Prostate gland (tissue), 2 donors: ENCODE measurements around the gene CXCL1. TPM values are rescaled to one million over a fixed set of nuclear protein-coding genes. Genes with fewer than 3 reads are reported as not detected.
A peak's percentile ranks its signal among the peaks of the same experiment; 100 is the strongest.
"Not testable (repeated sequence)": the region's sequence is repeated elsewhere in the genome, so short reads cannot be mapped to it uniquely, and the experiment has no call there.

Experiments
- DNase-seq: peaks from one replicate; pipeline ENCODE4 v3.0.0-alpha.2; 2019; ENCODE audit warnings: low spot score
- H3K27ac ChIP-seq, 2 donors: fragments of 200-600 bp; sonication (generic); 2 replicates each; pipeline ENCODE4 v1.5.1; 2017 to 2019
- H3K27me3 ChIP-seq: fragments of 200-600 bp; sonication (generic); replicated peaks from 2 replicates; pipeline ENCODE4 v1.5.1; 2019; ENCODE audit not compliant: insufficient read depth
- H3K36me3 ChIP-seq, 2 donors: fragments of 200-600 bp; sonication (generic); 1 replicate in 1 of 2; 2 replicates in 1 of 2; pipeline versions ENCODE4 v1.5.1 to v1.8.1; 2017 to 2019
- H3K4me1 ChIP-seq: fragments of 200-600 bp; sonication (generic); replicated peaks from 2 replicates; pipeline ENCODE4 v1.5.1; 2019
- H3K4me3 ChIP-seq, 2 donors: fragments of 200-600 bp; sonication (generic); 2 replicates each; pipeline ENCODE4 v1.5.1; 2017 to 2019
- H3K9me3 ChIP-seq: fragments of 200-600 bp; sonication (generic); 2 replicates; pipeline ENCODE4 v1.5.1; 2017
- POLR2A ChIP-seq: fragments of 450-650 bp; IDR thresholded peaks from one replicate; pipeline ENCODE4 v1.6.1; 2016; ENCODE audit warnings: antibody characterized with exemption, mild to moderate bottlenecking
- POLR2AphosphoS5 ChIP-seq: sonication (generic); formaldehyde crosslinking; IDR thresholded peaks from one replicate; pipeline ENCODE4 v1.6.1; 2017; ENCODE audit warnings: antibody characterized with exemption
- WGBS: methylation state at CpG from one replicate; pipeline ENCODE4 v1.1.5; 2018; 5-methylcytosine and 5-hydroxymethylcytosine counted together
- intact Hi-C: fragments of 100-400 bp; cut with DNase I; formaldehyde crosslinking; loops from one replicate; pipeline ENCODE4 v1.14.2; 2022
- total RNA-seq, 2 donors: library from RNA; depleted of rRNA; stranded (reverse); fragments of >200 nt; gene quantifications; one replicate each; pipeline ENCODE4 v1.1.0, GENCODE V29; 2016
- TF ChIP-seq, protein P1 (sequence below), 4 experiments: fragments of 200-600 bp in 2 of 4; fragments of 450-650 bp in 2 of 4; sonication (generic) in 2 of 4; IDR thresholded peaks; 1 replicate in 3 of 4; 2 replicates in 1 of 4; pipeline ENCODE4 v1.5.1; 2016 to 2019; ENCODE audit warnings: antibody characterized with exemption in 4 of 4, mild to moderate bottlenecking in 2 of 4, moderate library complexity in 2 of 4

CXCL1 gene
- total RNA-seq, 2 donors from 2014 or later: 0.74 to 37.1 TPM

DNA sequence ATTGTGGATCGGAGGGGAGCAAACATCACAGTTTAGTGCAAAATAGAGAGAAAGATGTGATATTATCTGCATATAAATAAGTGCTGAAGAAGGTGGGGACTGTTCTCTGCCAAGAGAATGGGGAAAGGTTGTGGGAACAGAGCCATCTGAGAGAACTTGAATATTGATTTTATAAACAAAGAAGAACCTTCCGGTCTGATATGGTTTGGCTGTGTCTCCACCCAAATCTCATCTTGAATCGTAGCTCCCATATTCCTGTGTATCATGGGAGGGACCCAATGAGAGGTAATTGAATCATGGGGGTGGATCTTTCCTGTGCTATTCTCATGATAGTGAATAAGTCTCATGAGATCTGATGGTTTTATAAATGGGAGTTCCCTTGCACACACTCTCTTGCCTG is 30.1 kb downstream of the CXCL1 start:
- H3K9me3 ChIP-seq, H3K27me3 ChIP-seq, intact Hi-C loops, H3K4me3 ChIP-seq, H3K36me3 ChIP-seq: not testable (repeated sequence)
- Histone ChIP-seq H3K27ac (peak overlapping the region in 1 of 2 donors; percentile 42), H3K4me1 (peaks cover 11% of the 10 kb centered on the region)
- 17% methylated on average over 3 of the region's 3 CpGs for WGBS
- peak; percentile 60 for DNase-seq
- TF ChIP-seq POLR2AphosphoS5: peak; percentile 82

DNA sequence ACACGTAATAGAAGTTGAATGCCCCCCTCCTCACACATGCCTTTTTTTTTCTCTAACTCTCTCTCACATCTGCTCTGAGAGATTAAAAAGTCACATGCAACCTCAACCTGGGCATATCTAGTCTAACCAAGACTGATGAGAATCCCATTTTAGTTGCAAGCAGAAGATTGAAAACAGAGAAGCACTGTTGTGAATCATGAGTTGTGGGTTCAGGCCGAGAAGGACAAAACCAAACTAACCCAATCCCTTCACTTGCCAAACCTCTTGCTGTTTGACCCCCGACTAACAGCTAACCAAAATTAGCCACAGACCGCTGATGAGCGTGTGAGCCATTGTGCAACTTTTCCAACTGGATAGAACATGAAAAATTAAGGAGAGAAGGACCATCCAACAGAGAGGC is 31.8 kb downstream of the CXCL1 start:
- DNase-seq: no peak
- TF ChIP-seq POLR2A: no peak
- TF ChIP-seq, protein P1, sequence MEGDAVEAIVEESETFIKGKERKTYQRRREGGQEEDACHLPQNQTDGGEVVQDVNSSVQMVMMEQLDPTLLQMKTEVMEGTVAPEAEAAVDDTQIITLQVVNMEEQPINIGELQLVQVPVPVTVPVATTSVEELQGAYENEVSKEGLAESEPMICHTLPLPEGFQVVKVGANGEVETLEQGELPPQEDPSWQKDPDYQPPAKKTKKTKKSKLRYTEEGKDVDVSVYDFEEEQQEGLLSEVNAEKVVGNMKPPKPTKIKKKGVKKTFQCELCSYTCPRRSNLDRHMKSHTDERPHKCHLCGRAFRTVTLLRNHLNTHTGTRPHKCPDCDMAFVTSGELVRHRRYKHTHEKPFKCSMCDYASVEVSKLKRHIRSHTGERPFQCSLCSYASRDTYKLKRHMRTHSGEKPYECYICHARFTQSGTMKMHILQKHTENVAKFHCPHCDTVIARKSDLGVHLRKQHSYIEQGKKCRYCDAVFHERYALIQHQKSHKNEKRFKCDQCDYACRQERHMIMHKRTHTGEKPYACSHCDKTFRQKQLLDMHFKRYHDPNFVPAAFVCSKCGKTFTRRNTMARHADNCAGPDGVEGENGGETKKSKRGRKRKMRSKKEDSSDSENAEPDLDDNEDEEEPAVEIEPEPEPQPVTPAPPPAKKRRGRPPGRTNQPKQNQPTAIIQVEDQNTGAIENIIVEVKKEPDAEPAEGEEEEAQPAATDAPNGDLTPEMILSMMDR (IDR thresholded peaks at IDR 0.05): no peak
- TF ChIP-seq POLR2AphosphoS5: no peak

DNA sequence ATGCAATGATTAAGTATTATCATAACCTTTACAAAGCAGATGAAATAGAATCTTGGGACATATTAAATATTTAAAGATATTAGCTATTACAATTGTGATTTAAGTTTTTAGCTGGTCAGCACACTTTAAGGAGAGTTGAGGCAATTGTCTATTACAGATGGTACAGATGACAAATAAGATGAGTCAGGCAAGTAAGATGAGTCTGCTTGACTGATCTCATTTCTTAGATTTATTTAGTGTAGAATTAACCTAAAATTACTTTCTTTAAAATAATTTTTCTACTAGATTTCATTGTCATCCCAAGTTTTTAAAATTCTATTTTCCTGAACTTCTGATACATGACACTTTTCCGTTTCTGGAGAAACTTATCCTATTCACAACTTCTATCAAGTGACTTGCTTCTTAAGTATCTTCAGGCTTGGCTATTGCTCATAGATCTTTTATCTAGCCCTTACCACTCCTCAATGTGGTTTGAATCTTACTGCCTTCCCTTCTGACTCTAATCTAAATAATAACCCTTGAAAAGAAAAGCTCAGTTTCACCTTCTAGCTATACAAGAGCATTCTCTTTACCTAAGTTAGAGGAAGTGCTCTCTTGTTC is 32.9 kb downstream of the CXCL1 start:
- H3K9me3 ChIP-seq: no peaks in the 10 kb centered on the region
- TF ChIP-seq POLR2AphosphoS5 (no peak), POLR2A (no peak)
- TF ChIP-seq, protein P1 (IDR thresholded peaks at IDR 0.05): no peak
- H3K4me3 ChIP-seq: no peak overlapping the region
- no peak overlapping the region for H3K27ac ChIP-seq
- H3K4me1 ChIP-seq: no peaks in the 10 kb centered on the region
- H3K36me3 ChIP-seq: no peaks in the 10 kb centered on the region
- WGBS: 95% methylated on average over 1 of the region's 1 CpG
- intact Hi-C loops: no loop called here
- no peak for DNase-seq
- no peaks in the 10 kb centered on the region for H3K27me3 ChIP-seq

More for the DNA sequence above, 31.8 kb downstream of the CXCL1 start:
- no peaks in the 10 kb centered on the region for H3K27me3 ChIP-seq
- no peak overlapping the region for H3K4me3 ChIP-seq
- H3K9me3 ChIP-seq: no peaks in the 10 kb centered on the region
- no peaks in the 10 kb centered on the region for H3K36me3 ChIP-seq
- intact Hi-C loops: no loop called here
- H3K4me1 ChIP-seq: no peaks in the 10 kb centered on the region
- 97% methylated on average over 5 of the region's 5 CpGs for WGBS
- no peak overlapping the region for H3K27ac ChIP-seq

DNA sequence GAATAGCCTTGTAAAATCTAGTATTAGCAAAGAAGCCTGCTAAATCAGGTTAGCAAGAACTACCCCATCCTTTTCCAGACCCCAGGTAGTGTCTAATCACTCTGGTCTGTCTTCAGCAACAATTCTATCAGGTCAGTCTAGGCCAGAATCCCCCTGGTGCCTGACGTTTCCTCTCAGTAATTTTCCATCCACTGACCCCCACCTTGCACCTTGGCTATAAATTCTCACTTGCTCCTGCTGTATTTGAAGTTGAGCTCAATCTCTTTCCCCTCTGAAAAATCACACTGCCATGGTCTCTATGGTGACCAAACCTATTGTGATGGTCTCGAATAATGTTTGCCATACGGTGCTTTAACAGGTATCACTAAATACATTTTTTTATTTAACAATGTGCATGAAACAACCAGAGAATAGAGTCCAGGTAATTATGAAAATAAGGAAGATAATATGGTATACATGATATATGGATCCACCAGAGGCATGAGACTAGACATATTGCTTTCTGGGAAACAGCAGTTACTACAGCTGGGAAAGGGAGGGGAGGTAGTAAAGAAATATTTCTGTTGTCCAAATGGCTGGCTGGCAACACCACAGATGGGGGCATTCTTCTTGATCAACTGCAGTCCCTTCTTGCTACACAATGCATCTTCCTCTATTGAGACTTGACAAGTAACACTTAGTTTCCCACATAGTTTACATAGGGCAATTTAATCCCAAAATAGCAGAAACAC is 33.8 kb downstream of the CXCL1 start:
- H3K9me3 ChIP-seq: no peaks in the 10 kb centered on the region
- H3K4me3 ChIP-seq: no peak overlapping the region
- H3K36me3 ChIP-seq: no peaks in the 10 kb centered on the region
- intact Hi-C loops: no loop called here
- 70% methylated on average over 3 of the region's 3 CpGs for WGBS
- TF ChIP-seq, protein P1 (IDR thresholded peaks at IDR 0.05): no peak
- TF ChIP-seq POLR2A (no peak), POLR2AphosphoS5 (no peak)
- H3K4me1 ChIP-seq: no peaks in the 10 kb centered on the region
- no peaks in the 10 kb centered on the region for H3K27me3 ChIP-seq
- DNase-seq: no peak
- no peak overlapping the region for H3K27ac ChIP-seq

DNA sequence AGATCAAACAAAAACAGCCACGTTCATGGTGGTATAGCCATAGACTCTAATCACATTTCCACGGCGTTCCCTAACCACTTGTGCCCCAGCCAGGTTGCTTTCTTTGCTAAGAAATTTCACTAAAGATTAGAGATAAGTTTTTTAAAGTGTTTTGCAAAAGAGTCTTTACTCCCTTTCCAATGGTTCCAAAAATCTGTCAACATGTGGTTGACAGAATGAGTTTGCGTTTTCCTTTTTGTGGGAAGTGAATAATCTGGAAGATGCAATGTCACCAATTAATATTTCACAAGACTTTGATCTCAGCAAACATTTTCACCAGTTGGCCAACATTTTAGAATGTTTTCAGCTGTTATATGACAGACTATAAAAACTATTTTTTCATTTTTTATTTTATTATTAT is 35.3 kb downstream of the CXCL1 start:
- H3K4me3 ChIP-seq: no peak overlapping the region

More for the DNA sequence above, 35.3 kb downstream of the CXCL1 start:
- Histone ChIP-seq H3K27me3 (no peaks in the 10 kb centered on the region), H3K27ac (no peak overlapping the region), H3K36me3 (no peaks in the 10 kb centered on the region), H3K4me1 (no peaks in the 10 kb centered on the region), H3K9me3 (no peaks in the 10 kb centered on the region)
- no peak for DNase-seq
- WGBS: 5% methylated on average over 4 of the region's 4 CpGs
- intact Hi-C loops: no loop called here
- TF ChIP-seq, protein P1 (IDR thresholded peaks at IDR 0.05): no peak
- TF ChIP-seq POLR2A (no peak), POLR2AphosphoS5 (peak; percentile 47)
